TTC549 (cell line): ENCODE data around the gene HOXA9.

ENCODE experiments used
- FAIRE-seq: peaks from 2 replicates; lab custom pipeline; 2012; peaks lifted over from hg19 to GRCh38; lab: Jason Lieb, UNC

The HOXA9 gene

GRCh38 chr7:27165089-27165995, at the start of gene HOXA9:
Gene HOXA9 (minus strand): TSS chr7:27165537. CDS start chr7:27165457, 80 bp downstream.
- FAIRE-seq = no peak

DNA sequence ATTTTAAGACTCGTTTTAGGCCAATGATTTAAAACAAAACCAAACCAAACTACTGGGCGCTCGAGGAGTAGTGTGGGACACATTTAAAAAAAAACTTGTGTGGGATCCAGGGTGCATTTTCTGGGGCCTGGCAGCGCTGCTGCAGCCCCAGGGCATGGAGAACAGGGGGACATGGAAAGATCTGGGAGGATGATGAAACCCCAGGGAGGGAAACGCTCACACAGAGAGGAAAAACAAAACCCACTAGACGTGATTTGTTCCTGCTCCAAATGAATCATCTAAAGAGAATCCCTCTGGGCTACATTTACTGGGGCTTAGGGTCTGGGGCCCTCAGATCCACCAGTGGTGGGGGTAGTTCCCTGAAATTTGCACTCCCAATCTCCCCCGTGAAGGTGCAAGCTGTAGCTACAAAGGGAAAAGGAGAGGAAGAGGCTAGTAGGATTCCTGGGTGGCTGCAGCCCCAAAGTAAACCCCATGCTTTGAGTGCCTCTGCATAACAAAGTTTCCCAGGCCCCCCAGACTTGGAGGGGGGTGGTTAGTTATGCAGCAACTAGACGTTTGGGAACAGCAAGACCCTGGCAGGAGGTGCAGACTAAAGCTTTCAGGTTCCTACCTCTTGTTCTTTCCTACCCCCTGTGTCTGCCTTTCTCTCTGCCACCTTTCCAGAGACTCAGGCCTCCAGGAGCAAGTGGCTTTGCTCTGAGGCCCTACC, 49.1 kb upstream of the HOXA9 start:
- FAIRE-seq = no peak

GRCh38 chr7:27213433-27214238, 48.3 kb upstream of the HOXA9 start:
- FAIRE-seq = no peak

DNA sequence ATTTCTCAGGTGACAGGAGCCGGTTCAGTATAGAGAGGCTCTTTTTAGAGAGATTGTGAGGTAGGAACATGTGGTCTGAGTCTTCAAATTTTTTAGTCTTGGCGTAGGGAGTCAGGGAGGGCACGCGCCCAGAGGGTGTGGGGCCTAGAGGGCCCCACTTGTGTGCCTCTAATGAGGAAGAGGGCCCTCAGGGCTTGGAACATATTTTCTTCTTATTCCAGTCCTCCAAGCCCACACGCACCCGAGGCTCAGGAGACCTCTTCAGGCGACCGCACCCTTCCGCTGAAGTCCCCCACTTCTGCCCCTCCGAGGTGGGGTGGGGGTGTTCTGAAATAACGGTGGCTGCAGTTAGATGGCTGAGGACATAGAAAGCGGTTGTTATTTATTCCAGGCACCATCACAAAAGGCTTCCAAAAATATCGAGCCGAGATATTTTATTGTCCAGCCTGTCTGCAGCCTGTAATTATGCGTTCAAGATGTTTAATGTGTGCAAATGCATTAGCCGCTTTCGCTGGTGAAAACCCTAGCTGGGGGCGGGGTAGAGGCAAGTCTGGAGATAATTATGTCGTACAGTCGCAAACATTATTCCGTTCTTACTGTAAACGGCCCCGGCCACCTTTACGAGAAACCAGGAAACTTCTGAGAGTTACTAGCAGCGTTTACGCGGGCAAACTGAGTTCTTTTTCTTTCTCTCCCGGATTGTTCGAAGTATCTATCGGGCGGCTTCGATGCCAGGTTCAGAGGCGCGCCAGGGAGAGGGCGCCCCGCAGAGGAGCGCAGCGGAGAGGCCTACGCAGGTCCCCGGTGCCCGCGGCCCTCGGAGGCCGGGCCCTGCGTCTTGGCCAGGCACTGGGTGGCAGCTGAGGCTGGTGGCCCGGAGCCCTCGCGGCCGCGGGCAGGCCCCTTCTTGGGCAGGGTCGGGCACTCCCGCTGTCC, 47.4 kb upstream of the HOXA9 start:
- no peak for FAIRE-seq

DNA sequence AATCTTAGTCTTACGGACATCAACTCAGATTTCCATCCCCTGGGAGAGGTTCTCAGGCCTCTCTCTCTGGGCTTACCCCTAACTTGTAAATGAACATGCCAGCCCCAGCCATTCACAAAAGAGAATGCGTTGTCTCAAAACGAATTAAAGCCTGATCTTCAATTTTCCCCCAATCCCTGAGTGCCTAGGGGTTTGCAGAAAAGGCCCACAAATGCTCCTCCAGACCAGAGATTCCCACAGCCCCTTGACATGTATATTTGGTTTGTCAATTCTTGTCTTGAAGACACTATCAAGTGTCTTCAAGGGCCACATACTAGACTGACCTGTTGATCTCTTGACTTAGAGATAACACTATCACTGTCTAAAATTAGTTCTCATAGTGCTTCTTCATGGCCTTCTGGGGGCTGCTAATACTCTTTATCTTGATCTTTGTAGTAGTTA, 46.4 kb upstream of the HOXA9 start:
- no peak for FAIRE-seq

- no peak for FAIRE-seq
Measured at GRCh38 chr7:27211084-27211446, 45.7 kb upstream of the HOXA9 start.

DNA sequence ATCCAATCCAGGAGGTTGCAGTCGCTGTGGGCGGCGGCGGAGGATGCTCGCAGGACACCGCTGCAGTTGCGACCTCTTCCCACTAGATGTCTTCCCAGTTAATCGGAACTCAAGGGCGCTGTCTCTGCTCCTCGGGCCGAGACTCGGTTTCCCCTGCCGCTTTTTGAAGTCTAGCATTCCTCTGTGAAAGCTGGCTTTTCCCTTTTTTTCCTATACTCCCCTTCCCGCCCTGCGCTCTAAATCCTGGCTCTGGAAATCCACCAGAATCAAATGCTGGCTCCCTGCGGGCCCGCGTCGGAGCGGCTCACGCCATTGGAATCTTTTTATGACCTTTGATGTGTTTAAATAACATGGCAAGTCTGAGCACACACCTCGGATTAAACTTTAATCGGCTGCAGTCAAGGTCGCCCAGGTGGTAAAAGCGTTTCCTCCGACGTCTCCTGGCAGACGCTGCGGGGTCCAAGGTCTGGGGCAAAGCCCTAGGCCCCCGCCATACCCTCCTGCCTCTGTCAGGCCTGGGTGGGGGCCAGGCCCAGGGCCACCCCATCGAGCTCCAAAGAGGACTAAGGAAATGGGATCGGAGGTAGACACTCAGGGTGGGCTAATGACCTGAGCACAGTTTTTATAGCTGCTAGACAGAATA, 45.2 kb upstream of the HOXA9 start:
- FAIRE-seq = no peak

DNA sequence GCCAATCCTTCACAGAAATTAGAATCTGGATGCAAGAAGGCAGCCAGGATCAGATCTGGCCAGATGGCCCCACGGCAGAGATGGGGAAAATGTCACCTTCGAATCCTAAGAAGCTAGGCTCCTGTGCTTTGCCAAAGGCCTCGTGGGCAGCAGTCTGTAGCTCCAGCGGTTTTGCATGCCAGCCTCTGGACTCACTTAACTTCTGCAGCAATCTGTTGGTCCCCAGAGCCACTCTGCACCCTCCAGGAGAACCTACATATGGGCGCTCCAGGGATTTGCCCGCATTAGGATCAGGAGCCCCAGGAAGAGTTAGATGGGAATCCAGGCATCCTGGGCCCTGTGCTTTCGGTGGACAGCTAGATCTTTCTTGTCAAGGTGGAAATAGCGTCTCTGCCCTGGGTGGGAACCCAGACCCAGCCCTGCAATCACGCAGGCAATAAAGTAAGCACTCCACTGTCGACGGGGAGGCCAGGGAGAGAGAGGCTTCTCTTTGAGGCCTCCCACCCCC, 44.6 kb upstream of the HOXA9 start:
- no peak for FAIRE-seq

DNA sequence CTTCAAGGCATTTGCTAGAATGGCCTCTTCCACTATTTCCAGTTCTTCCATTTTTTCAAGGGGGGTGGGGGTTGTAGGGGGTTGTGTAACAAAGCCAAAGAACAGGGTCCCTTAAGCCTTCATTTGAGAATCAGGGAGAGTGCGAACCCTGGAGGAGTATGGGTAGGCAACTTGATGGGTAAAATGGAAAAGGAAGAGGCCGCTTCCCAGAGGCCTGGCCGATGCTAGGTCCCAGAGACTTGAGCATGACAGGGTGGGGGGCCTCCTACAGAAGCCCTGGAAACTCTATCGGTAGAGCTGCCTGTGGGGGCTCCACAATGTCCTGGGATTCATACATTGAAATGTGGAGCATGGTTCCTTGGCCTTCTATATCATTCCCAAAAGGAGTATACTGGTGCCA, 43.7 kb upstream of the HOXA9 start:
- FAIRE-seq = no peak

DNA sequence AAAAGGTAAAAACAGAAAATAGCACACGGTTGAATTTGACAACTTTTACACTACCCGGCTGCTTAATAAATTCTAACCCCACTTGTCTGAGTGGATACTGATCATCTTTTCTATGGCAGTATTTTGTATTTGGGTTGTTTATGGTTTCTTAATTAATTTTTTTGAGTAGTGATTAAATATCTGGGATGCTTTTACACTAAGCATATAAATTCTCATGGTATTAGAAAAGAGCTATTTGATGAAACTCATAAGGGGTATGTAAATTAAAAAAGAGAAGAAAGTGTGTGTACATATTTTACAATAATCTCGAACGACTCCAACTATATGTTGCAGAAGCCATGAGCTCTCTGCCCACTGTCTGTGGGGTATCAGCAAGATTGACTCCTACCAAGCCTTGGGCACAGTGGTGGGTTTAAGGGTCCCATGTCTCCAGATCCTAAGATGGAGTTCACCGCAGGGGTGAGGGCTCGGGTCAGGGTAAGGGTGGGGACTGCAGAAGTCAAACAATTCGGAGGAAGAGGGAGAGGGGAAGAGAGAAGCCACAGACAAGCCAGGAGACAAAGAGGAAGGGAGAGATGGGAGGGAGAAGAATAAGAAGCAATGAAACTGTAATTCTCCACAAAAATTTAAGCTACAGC, 42.1 kb upstream of the HOXA9 start:
- FAIRE-seq = no peak

GRCh38 chr7:27205325-27206280, 40.3 kb upstream of the HOXA9 start:
- no peak for FAIRE-seq

- FAIRE-seq = no peak
Measured at GRCh38 chr7:27204851-27205322, 39.5 kb upstream of the HOXA9 start.

GRCh38 chr7:27203964-27204594, 38.7 kb upstream of the HOXA9 start:
- no peak for FAIRE-seq

DNA sequence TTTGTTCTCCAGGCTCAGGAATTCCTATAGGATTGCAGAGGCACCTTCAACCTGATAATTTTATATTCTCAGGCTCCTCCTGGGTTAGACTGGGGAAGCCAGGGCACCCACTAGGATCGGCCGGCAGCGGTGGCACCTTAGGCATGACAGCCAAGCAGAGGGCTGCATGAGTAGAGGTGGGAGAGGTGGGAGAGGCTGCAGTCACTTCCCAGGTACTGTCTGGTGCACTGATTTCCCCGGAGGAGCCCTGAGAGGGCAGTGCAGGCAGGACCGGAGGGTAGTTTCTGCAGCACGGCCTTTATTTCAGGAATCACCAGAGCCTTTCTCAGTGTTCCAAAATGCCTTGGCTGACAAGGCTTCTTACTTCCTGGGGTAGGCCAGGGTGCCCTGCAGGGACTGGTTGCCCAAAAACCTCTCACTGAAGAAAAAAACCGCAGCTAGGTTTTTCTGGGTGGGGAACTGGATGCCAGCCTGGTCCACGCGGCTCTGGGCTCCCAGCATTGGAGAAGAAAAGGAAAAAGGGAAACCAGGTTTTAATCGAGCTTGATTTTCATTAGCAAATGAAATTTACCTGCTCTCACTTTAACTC, 38.1 kb upstream of the HOXA9 start:
- FAIRE-seq = no peak

- no peak for FAIRE-seq
Measured at GRCh38 chr7:27202862-27203134, 37.5 kb upstream of the HOXA9 start.

DNA sequence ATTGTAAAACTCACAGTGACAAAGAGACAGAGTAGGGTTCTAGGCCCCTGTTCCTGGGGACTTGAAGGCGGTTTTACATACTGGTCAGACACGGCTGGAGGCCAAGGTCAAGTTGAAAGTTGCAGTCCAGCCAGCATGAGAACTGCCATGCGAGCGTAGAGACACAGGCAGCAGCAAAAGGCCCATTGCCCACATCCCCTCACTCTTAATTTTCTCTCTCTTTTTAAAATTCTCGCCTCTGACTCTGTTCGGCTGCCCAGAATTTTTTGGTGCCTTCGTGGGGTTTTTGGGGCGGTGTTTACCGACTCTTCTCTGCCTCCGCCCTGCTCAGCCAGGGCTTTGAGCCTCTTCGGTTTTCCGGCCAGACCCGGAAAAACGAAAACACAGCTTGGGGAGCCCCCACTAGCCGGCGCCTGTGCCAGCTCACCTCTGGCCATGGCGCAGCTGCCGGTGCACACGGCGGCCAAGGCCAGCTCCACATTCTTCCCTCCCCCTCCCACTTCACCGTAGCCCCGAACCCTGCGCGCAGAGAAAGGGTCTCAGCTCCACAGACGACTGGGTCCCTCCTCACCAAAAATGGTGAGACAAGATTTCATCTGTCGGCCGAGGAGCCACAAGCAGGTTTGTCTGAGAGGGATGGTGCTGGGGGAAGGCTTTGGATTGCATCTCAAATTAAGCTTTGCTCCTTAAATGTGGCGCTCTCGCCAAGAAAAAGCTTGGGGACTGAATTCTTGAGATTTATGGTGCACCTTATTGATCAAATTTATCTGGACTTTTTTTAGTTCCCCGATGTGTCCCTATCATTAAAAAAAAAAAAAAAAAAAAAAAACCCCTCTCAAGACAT, 36.9 kb upstream of the HOXA9 start:
- FAIRE-seq = no peak

GRCh38 chr7:27201580-27202017, 36.3 kb upstream of the HOXA9 start:
- FAIRE-seq = no peak
